ENCODE results near the gene EGFL8.

- TF ChIP-seq CTCF (IDR thresholded peaks at IDR 0.05; ENCODE audit: low read depth, low read length), result no peak
- no peak for TF ChIP-seq POLR2A (IDR thresholded peaks at IDR 0.05; ENCODE audit: extremely low read depth, insufficient read length)
Observed at GRCh38 chr6:32191696-32192607, 27.6 kb downstream of the EGFL8 start.

Data from NB4 (cell line).